Tibial nerve (tissue), 4 donors: ENCODE data around the gene ASS1. TPM values are rescaled to one million over a fixed set of nuclear protein-coding genes. Genes with fewer than 3 reads are reported as not detected.

Source experiments
- DNase-seq, 2 donors: peaks; one replicate each; pipeline ENCODE4 v3.0.0-alpha.2; 2019; ENCODE audit warnings: low spot score in 2 of 2
- H3K27ac ChIP-seq, 4 donors: fragments of 200-600 bp; sonication (generic) in 3 of 4; one replicate each; pipeline ENCODE4 v1.5.1; 2017 to 2019; ENCODE audit warnings: mild to moderate bottlenecking in 1 of 4
- H3K27me3 ChIP-seq, 2 donors: fragments of 200-600 bp; sonication (generic) in 1 of 2; one replicate each; pipeline versions ENCODE4 v1.5.1 to v1.6.0; 2017 to 2019
- H3K36me3 ChIP-seq, 3 donors: fragments of 200-600 bp; sonication (generic); one replicate each; pipeline ENCODE4 v1.5.1; 2018 to 2019
- H3K4me1 ChIP-seq, 4 donors: fragments of 200-600 bp; sonication (generic) in 3 of 4; one replicate each; pipeline ENCODE4 v1.5.1; 2017 to 2019
- H3K4me3 ChIP-seq, 4 donors: fragments of 200-600 bp; sonication (generic) in 3 of 4; one replicate each; pipeline ENCODE4 v1.5.1; 2017 to 2019; ENCODE audit warnings: mild to moderate bottlenecking in 1 of 4, moderate library complexity in 1 of 4
- H3K9me3 ChIP-seq, 4 donors: fragments of 200-600 bp; sonication (generic) in 3 of 4; one replicate each; pipeline ENCODE4 v1.5.1; 2017 to 2019
- CTCF ChIP-seq, 5 experiments: fragments of 200-600 bp in 3 of 5; fragments of 450-650 bp in 2 of 5; sonication (generic) in 3 of 5; IDR thresholded peaks; one replicate each; pipeline ENCODE4 v1.5.1; 2016 to 2019; ENCODE audit warnings: antibody characterized with exemption in 5 of 5, mild to moderate bottlenecking in 3 of 5, moderate library complexity in 2 of 5
- EP300 ChIP-seq, 2 donors: sonication (generic); formaldehyde crosslinking; IDR thresholded peaks; one replicate each; pipeline ENCODE4 v1.6.1; 2017; ENCODE audit warnings: antibody characterized with exemption in 2 of 2, mild to moderate bottlenecking in 1 of 2
- POLR2A ChIP-seq, 2 donors: fragments of 450-650 bp; IDR thresholded peaks; one replicate each; pipeline ENCODE4 v1.6.1; 2017; ENCODE audit warnings: antibody characterized with exemption in 2 of 2, mild to moderate bottlenecking in 2 of 2, moderate library complexity in 2 of 2
- WGBS, 2 donors: methylation state at CpG; one replicate each; pipeline ENCODE4 v1.1.5; 2018; 5-methylcytosine and 5-hydroxymethylcytosine counted together
- total RNA-seq, 4 donors: library from RNA; depleted of rRNA; stranded (reverse); fragments of >200 nt; gene quantifications; one replicate each; pipeline ENCODE4 v1.1.0, GENCODE V29; 2016

Gene ASS1
- total RNA-seq, 4 donors from 2014 or later: 170 to 375 (median 297) TPM

GRCh38 chr9:130488621-130489330 lies 44.0 kb downstream of the ASS1 start:
- Histone ChIP-seq H3K36me3 (peaks cover 0 to 15% (median 0%) of the 10 kb centered on the region in 3 donors), H3K4me3 (no peak overlapping the region)
- DNase-seq: no peak

GRCh38 chr9:130490981-130491380 lies 46.2 kb downstream of the ASS1 start:
- Histone ChIP-seq H3K9me3 (peaks cover 0 to 12% (median 2%) of the 10 kb centered on the region in 4 donors), H3K27me3 (no peaks in the 10 kb centered on the region), H3K4me3 (no peak overlapping the region), H3K4me1 (no peaks in the 10 kb centered on the region), H3K36me3 (peaks cover 0 to 33% (median 0%) of the 10 kb centered on the region in 3 donors), H3K27ac (no peak overlapping the region)
- DNase-seq: no peak
- TF ChIP-seq CTCF (IDR thresholded peaks at IDR 0.05) (no peak), POLR2A (IDR thresholded peaks at IDR 0.05) (no peak), EP300 (IDR thresholded peaks at IDR 0.05) (no peak)
- 77 to 80% methylated on average over 19 of the region's 19 CpGs for WGBS, 2 donors

More at GRCh38 chr9:130488621-130489330, 44.0 kb downstream of the ASS1 start:
- H3K9me3 ChIP-seq: no peaks in the 10 kb centered on the region
- WGBS, 2 donors: 79 to 81% methylated on average over 17 to 18 of the region's 18 CpGs
- no peak overlapping the region for H3K27ac ChIP-seq
- H3K27me3 ChIP-seq: peaks cover 0 to 8% of the 10 kb centered on the region in 2 donors
- no peaks in the 10 kb centered on the region for H3K4me1 ChIP-seq
- no peak for TF ChIP-seq CTCF (IDR thresholded peaks at IDR 0.05)

- no peaks in the 10 kb centered on the region for H3K4me1 ChIP-seq
- peaks cover 0 to 12% (median 2%) of the 10 kb centered on the region in 4 donors for H3K9me3 ChIP-seq
- 90 to 96% methylated on average over 15 of the region's 15 CpGs for WGBS, 2 donors
- no peak overlapping the region for H3K4me3 ChIP-seq
- no peak for DNase-seq
- H3K27me3 ChIP-seq: no peaks in the 10 kb centered on the region
- peaks cover 0 to 33% (median 0%) of the 10 kb centered on the region in 3 donors for H3K36me3 ChIP-seq
- no peak overlapping the region for H3K27ac ChIP-seq
- TF ChIP-seq POLR2A (IDR thresholded peaks at IDR 0.05): no peak
- no peak for TF ChIP-seq EP300 (IDR thresholded peaks at IDR 0.05)
- TF ChIP-seq CTCF (IDR thresholded peaks at IDR 0.05): no peak
Measured at GRCh38 chr9:130491830-130492482, 47.2 kb downstream of the ASS1 start.

GRCh38 chr9:130493021-130493420 lies 48.3 kb downstream of the ASS1 start:
- Histone ChIP-seq H3K36me3 (peaks cover 0 to 40% (median 0%) of the 10 kb centered on the region in 3 donors), H3K4me1 (no peaks in the 10 kb centered on the region), H3K27ac (no peak overlapping the region), H3K4me3 (no peak overlapping the region), H3K9me3 (peaks cover 0 to 12% (median 2%) of the 10 kb centered on the region in 4 donors), H3K27me3 (no peaks in the 10 kb centered on the region)
- TF ChIP-seq POLR2A (IDR thresholded peaks at IDR 0.05) (no peak), EP300 (IDR thresholded peaks at IDR 0.05) (no peak), CTCF (IDR thresholded peaks at IDR 0.05) (no peak)
- 81% methylated on average over 7 of the region's 7 CpGs for WGBS, 2 donors
- no peak for DNase-seq

GRCh38 chr9:130493476-130493875 lies 48.7 kb downstream of the ASS1 start:
- Histone ChIP-seq H3K4me1 (no peaks in the 10 kb centered on the region), H3K9me3 (peaks cover 0 to 12% (median 2%) of the 10 kb centered on the region in 4 donors), H3K27ac (no peak overlapping the region), H3K27me3 (no peaks in the 10 kb centered on the region), H3K4me3 (no peak overlapping the region), H3K36me3 (peaks cover 0 to 44% (median 0%) of the 10 kb centered on the region in 3 donors)
- 75 to 76% methylated on average over 7 to 9 of the region's 9 CpGs for WGBS, 2 donors
- no peak for DNase-seq
- TF ChIP-seq EP300 (IDR thresholded peaks at IDR 0.05): no peak
- TF ChIP-seq CTCF (IDR thresholded peaks at IDR 0.05): no peak
- no peak for TF ChIP-seq POLR2A (IDR thresholded peaks at IDR 0.05)
